Kidney tubule cell (primary cell): ENCODE measurements around the gene ANKRD52.
"Not testable (repeated sequence)": the region's sequence is repeated elsewhere in the genome, so short reads cannot be mapped to it uniquely, and the experiment has no call there.

ENCODE experiments used
- DNase-seq: peaks from one replicate; pipeline ENCODE4 v3.0.0-alpha.2; 2018; ENCODE audit warnings: low spot score

Gene ANKRD52

DNA sequence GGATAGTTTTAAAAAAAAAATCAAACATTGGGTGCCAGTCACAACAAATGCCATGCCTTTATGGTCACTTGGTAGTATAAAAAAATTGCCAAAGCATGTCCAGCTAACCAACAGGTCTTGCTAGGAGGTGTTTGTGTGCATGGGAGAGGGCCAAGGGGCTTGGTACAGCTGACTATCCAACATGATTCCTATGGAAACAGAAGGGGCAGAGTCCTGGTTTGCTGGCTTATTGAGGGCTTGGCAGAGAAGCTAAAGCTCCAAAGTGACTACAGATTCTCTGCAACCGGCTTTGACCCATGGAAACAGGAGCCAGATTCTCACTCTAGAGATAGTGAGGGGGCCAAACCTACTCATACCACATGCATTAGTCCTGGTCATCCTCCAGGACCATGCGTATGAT is 14.3 kb upstream of the ANKRD52 start:
- not testable (repeated sequence) for DNase-seq

- peak; percentile 29 for DNase-seq
These were observed 12.8 kb upstream of the ANKRD52 start for GRCh38 chr12:56271031-56271430.

- DNase-seq, result no peak
These were observed 9.4 kb upstream of the ANKRD52 start for GRCh38 chr12:56267443-56268071.

DNA sequence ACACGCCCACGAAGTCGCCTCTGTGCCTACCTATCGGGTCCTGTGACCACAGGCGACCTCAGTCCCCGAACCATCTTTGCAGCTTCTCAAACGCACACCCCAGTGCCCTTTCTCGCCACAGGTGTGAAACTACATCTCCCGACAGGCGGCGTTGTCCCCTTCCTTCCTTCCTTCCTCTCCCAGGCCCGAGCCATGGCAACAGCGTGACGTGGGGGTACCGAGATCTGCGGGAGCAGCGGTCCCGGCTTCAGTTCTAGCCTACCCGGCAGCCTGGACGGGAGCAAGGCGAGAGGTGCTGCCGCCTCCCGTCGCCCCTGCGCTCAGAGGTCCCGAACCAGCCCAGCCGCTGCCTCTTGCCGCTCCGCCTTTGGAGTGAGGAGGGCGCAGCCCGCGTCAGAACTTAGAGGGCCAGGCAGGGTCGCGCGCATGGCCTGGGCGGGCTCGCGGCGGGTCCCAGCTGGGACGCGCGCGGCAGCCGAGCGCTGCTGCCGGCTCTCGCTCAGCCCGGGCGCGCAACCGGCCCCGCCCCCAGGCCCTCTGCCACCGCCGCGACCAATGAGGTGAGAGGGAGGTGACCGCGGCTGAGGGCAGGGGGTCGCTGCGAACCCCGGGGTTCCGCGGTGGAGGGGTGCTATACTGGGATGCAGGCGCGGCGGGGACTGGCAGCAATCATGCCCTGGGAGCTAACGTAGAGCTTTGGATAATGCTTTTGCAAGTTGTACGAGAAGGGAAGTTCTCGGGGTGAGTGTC is 8.7 kb upstream of the ANKRD52 start, which contains the start of gene COQ10A:
Gene COQ10A (plus strand): TSS at position 250 of the 750 bp plus-strand sequence. CDS start 177 bp downstream, at position 427.
- peak; percentile 89 for DNase-seq

DNA sequence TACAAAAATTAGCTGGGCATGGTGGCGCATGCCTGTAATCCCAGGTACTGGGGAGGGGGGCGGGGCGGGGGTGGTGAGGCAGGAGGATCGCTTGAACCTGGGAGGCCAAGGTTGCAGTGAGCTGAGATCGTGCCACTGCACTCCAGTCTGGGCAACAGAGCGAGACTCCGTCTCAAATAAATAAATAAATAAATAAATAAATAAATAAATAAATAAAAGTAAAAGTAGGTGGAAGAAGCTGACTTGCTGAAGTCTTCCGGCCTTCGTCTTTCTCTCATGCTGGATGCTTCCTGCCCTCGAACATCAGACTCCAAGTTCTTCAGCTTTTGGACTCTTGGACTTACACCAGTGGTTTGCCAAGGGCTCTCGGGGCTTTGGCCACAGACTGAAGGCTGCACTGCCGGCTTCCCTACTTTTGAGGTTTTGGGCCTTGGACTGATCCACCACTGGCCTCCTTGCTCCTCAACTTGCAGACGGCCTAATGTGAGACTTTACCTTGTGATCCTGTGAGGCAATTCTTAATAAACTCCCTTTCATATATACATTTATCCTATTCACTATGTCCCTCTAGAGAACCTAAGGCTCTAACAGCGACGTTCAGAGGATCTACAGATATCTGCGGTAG is 8.0 kb upstream of the ANKRD52 start:
- DNase-seq, result not testable (repeated sequence)

DNA sequence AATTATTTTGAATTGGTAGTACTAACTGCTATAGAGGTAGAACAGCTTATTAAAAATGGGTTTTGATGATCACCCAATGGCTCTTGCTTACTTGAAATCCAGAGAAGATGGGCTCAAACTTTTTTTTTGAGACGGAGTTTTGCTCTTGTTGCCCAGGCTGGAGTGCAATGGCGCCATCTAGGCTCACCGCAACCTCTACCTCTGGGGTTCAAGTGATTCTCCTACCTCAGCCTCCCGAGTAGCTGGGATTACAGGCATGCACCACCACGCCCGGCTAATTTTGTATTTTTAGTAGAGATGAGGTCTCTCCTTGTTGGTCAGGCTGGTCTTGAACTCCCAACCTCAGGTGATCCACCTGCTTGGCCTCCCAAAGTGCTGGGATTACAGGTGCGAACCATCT is 4.8 kb upstream of the ANKRD52 start:
- DNase-seq, result not testable (repeated sequence)

GRCh38 chr12:56261503-56262232 is 3.5 kb upstream of the ANKRD52 start:
- DNase-seq, result peak; percentile 95

GRCh38 chr12:56260921-56261320 is 2.7 kb upstream of the ANKRD52 start:
- DNase-seq, result no peak

- no peak for DNase-seq
These were observed 2.2 kb upstream of the ANKRD52 start for GRCh38 chr12:56260380-56260779.

- no peak for DNase-seq
These were observed 618 bp upstream of the ANKRD52 start for GRCh38 chr12:56258820-56259183.

- peak; percentile 43 for DNase-seq
These were observed 605 bp downstream of the ANKRD52 start for GRCh38 chr12:56257491-56258067.

- DNase-seq, result no peak
These were observed 1.1 kb downstream of the ANKRD52 start for GRCh38 chr12:56257071-56257470.

DNA sequence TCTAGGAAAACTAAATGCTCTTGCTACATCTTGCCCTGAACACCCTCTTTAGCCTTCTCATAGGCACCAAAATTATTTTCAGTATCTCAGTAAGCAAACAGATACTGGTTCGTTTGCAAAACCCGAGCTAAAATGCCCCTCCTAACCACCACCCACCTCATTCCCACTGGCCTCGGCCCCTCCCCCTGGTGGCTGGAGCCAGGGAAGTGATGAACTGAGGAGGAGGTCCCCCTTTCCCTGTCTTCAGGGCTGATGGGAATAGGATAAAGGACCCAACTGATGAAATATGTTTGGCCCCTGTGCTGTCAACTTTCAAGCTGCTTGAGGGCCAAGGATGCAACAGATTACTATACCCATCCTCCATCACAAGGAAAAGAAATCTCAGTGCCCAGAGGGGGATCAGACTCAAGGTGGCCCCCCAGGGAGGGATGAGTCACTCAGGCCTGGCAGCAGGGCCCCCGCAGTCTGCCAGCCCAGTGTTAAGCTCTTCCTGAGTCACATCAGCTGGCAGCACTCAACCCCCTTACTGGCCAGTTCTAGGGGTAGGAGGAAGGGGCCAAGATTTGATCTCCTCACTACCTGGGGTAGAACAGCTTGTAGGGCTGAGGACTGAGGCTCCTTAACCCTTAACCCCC is 1.7 kb downstream of the ANKRD52 start:
- DNase-seq, result peak; percentile 72

- no peak for DNase-seq
These were observed 2.5 kb downstream of the ANKRD52 start for GRCh38 chr12:56255671-56256070.

DNA sequence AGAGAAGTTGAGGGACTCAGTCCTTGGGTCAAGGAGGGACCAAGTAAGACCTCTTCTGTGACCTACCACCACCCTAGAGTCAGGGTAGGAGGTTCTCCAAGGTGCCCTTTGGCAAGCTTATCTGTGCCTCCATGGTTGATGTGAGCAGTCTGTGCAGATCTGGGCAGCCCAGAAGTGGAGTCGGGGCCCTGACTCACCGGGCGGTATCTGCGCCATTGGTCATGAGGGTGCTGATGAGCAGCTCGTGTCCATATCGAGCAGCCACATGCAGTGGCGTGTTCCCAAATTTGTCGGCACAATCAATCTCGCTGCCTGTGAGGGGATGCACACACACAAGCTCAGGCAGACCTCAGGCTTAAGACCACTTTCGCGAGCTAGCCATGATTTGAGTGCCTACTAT is 5.1 kb downstream of the ANKRD52 start:
- no peak for DNase-seq

DNA sequence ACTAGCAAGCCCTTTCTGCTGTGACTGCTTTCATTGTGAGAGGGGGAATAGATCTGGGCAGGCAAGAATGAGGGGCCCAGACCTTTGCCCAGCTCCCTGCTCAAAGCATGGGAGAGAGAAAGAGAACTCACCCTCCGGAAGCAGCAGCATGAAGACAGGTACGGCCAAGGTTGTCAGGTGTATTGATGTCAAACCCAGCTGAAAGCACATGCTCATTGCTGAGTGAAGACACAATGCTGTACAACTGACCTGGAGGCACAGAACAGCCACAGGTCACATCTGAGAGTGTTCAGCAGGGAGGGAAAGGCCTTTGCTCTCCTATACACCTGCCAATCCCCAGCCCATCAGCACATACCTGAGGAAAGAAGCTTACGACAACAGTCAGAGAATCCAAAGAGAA is 5.5 kb downstream of the ANKRD52 start:
- no peak for DNase-seq

- no peak for DNase-seq
These were observed 9.5 kb downstream of the ANKRD52 start for GRCh38 chr12:56248711-56249110.

DNA sequence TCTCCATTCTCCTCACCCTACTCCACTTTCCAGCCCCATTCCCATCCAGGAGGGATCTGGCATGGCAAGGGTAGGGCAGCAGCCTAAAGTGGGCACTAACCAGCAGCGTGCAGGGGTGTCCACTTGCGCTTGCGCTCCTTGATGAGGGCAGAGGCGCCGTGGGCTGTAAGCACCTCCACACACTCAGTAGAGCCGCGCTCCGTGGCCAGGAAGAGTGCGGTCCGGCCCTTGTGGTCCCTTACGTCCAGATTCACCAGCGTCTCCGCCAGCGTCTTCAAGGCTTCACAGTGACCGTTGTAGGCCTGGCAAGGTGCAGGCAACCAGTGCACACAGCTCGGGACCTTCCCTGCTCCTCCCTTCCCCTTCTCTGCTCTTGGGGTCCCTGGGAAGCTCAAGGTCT is 10.3 kb downstream of the ANKRD52 start:
- DNase-seq, result no peak

DNA sequence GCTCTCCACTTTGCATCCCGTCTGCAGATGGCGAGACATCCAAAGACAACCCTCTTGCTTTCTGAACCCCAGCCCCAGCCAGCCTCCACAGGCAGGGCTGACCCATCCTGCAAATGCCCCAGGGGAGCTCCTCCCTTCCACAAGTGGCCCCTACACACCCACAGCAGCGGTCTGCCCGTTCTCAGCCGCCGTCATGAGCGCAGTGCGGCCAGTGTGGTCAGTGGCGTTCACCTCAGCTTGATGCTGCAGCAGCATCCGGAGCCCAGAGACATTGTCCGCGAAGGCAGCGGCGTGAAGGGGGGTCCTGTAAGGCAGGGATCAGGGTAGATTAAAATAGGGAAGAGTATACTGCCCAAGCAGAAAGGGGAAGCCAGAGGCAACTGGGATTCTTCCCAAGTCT is 13.7 kb downstream of the ANKRD52 start:
- no peak for DNase-seq

GRCh38 chr12:56243731-56244181 is 14.4 kb downstream of the ANKRD52 start:
- no peak for DNase-seq

GRCh38 chr12:56242986-56243385 is 15.2 kb downstream of the ANKRD52 start:
- no peak for DNase-seq
